ENCODE results near the gene CAPN5. TPM values are rescaled to one million over a fixed set of nuclear protein-coding genes. Genes with fewer than 3 reads are reported as not detected.

Gene CAPN5
- total RNA-seq, 1 experiment from 2014 or later: 27.4 TPM

DNA sequence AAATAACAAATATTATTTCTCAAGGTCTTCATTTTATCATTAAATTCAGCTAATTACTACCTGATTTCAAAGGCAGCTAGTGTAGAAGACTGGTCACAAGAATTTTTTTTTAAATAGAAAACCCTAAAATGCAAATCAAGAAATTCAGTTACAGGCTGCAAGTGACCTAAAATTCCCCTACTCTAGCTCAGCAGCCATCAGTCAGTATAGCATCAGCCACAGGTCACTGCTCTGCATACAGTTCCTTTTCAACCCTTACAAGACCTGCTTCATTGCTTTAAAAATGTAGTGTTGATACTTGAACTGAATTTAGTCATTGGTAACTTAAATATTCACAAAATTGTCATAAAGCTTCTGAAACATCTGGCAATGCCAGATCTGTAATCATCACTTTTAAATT lies 42.0 kb upstream of the CAPN5 start (continued):
- TF ChIP-seq, protein P1, sequence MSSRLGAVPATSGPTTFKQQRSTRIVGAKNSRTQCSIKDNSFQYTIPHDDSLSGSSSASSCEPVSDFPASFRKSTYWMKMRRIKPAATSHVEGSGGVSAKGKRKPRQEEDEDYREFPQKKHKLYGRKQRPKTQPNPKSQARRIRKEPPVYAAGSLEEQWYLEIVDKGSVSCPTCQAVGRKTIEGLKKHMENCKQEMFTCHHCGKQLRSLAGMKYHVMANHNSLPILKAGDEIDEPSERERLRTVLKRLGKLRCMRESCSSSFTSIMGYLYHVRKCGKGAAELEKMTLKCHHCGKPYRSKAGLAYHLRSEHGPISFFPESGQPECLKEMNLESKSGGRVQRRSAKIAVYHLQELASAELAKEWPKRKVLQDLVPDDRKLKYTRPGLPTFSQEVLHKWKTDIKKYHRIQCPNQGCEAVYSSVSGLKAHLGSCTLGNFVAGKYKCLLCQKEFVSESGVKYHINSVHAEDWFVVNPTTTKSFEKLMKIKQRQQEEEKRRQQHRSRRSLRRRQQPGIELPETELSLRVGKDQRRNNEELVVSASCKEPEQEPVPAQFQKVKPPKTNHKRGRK (CRISPR knock-in tag; IDR thresholded peaks at IDR 0.05; ENCODE audit: borderline replicate concordance): no peak
- TF ChIP-seq, protein P2, sequence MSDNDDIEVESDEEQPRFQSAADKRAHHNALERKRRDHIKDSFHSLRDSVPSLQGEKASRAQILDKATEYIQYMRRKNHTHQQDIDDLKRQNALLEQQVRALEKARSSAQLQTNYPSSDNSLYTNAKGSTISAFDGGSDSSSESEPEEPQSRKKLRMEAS (CRISPR knock-in tag; IDR thresholded peaks at IDR 0.05): no peak
- no peak for TF ChIP-seq JUN (CRISPR knock-in tag; IDR thresholded peaks at IDR 0.05)
- TF ChIP-seq, protein P3, sequence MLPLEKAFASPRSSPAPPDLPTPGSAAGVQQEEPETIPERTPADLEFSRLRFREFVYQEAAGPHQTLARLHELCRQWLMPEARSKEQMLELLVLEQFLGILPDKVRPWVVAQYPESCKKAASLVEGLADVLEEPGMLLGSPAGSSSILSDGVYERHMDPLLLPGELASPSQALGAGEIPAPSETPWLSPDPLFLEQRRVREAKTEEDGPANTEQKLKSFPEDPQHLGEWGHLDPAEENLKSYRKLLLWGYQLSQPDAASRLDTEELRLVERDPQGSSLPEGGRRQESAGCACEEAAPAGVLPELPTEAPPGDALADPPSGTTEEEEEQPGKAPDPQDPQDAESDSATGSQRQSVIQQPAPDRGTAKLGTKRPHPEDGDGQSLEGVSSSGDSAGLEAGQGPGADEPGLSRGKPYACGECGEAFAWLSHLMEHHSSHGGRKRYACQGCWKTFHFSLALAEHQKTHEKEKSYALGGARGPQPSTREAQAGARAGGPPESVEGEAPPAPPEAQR (CRISPR knock-in tag; IDR thresholded peaks at IDR 0.05): no peak
- TF ChIP-seq, protein P4, sequence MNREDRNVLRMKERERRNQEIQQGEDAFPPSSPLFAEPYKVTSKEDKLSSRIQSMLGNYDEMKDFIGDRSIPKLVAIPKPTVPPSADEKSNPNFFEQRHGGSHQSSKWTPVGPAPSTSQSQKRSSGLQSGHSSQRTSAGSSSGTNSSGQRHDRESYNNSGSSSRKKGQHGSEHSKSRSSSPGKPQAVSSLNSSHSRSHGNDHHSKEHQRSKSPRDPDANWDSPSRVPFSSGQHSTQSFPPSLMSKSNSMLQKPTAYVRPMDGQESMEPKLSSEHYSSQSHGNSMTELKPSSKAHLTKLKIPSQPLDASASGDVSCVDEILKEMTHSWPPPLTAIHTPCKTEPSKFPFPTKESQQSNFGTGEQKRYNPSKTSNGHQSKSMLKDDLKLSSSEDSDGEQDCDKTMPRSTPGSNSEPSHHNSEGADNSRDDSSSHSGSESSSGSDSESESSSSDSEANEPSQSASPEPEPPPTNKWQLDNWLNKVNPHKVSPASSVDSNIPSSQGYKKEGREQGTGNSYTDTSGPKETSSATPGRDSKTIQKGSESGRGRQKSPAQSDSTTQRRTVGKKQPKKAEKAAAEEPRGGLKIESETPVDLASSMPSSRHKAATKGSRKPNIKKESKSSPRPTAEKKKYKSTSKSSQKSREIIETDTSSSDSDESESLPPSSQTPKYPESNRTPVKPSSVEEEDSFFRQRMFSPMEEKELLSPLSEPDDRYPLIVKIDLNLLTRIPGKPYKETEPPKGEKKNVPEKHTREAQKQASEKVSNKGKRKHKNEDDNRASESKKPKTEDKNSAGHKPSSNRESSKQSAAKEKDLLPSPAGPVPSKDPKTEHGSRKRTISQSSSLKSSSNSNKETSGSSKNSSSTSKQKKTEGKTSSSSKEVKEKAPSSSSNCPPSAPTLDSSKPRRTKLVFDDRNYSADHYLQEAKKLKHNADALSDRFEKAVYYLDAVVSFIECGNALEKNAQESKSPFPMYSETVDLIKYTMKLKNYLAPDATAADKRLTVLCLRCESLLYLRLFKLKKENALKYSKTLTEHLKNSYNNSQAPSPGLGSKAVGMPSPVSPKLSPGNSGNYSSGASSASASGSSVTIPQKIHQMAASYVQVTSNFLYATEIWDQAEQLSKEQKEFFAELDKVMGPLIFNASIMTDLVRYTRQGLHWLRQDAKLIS (CRISPR knock-in tag; IDR thresholded peaks at IDR 0.05; ENCODE audit: borderline replicate concordance): no peak
- no peak for TF ChIP-seq KAT7 (CRISPR knock-in tag; IDR thresholded peaks at IDR 0.05; ENCODE audit: borderline replicate concordance)
- TF ChIP-seq, protein P5, sequence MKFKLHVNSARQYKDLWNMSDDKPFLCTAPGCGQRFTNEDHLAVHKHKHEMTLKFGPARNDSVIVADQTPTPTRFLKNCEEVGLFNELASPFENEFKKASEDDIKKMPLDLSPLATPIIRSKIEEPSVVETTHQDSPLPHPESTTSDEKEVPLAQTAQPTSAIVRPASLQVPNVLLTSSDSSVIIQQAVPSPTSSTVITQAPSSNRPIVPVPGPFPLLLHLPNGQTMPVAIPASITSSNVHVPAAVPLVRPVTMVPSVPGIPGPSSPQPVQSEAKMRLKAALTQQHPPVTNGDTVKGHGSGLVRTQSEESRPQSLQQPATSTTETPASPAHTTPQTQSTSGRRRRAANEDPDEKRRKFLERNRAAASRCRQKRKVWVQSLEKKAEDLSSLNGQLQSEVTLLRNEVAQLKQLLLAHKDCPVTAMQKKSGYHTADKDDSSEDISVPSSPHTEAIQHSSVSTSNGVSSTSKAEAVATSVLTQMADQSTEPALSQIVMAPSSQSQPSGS (CRISPR knock-in tag; IDR thresholded peaks at IDR 0.05; ENCODE audit: borderline replicate concordance, low read depth): no peak
- no peak for TF ChIP-seq RORB (CRISPR knock-in tag; IDR thresholded peaks at IDR 0.05)
- no peak for TF ChIP-seq ZNF138 (CRISPR knock-in tag; conservative IDR thresholded peaks at IDR 0.05)
- no peak for TF ChIP-seq FOXP1 (CRISPR knock-in tag; IDR thresholded peaks at IDR 0.05; ENCODE audit: borderline replicate concordance)
- TF ChIP-seq, protein P6, sequence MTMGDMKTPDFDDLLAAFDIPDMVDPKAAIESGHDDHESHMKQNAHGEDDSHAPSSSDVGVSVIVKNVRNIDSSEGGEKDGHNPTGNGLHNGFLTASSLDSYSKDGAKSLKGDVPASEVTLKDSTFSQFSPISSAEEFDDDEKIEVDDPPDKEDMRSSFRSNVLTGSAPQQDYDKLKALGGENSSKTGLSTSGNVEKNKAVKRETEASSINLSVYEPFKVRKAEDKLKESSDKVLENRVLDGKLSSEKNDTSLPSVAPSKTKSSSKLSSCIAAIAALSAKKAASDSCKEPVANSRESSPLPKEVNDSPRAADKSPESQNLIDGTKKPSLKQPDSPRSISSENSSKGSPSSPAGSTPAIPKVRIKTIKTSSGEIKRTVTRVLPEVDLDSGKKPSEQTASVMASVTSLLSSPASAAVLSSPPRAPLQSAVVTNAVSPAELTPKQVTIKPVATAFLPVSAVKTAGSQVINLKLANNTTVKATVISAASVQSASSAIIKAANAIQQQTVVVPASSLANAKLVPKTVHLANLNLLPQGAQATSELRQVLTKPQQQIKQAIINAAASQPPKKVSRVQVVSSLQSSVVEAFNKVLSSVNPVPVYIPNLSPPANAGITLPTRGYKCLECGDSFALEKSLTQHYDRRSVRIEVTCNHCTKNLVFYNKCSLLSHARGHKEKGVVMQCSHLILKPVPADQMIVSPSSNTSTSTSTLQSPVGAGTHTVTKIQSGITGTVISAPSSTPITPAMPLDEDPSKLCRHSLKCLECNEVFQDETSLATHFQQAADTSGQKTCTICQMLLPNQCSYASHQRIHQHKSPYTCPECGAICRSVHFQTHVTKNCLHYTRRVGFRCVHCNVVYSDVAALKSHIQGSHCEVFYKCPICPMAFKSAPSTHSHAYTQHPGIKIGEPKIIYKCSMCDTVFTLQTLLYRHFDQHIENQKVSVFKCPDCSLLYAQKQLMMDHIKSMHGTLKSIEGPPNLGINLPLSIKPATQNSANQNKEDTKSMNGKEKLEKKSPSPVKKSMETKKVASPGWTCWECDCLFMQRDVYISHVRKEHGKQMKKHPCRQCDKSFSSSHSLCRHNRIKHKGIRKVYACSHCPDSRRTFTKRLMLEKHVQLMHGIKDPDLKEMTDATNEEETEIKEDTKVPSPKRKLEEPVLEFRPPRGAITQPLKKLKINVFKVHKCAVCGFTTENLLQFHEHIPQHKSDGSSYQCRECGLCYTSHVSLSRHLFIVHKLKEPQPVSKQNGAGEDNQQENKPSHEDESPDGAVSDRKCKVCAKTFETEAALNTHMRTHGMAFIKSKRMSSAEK (CRISPR knock-in tag; IDR thresholded peaks at IDR 0.05; ENCODE audit: borderline replicate concordance): no peak
- no peak for TF ChIP-seq JAZF1 (CRISPR knock-in tag; IDR thresholded peaks at IDR 0.05)
- no peak for TF ChIP-seq ZNF121 (CRISPR knock-in tag; IDR thresholded peaks at IDR 0.05)

DNA sequence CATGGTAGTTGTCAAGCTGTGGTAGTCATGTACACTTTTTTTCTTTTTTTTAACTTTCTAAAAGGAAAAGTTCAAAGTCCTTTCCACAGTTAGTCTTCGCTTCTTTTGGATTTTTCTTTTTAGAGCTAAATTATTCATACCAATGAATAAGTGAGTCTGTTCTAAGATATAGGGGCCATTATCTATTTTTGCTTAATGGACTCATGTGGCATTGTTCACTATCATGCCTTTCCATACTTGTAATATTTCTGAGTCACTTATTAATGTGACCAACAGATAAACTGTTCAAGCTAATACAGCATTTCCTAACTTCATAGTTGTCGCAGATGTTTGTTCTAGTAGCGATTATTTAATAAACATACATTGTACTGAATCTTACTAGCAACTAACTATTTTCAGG lies 40.5 kb upstream of the CAPN5 start:
- CTCF ChIA-PET: interaction anchor here (1.7 to 1.8 kb wide), 2 partner anchors 13 to 65 kb away, joined by 8 to 9 read pairs; no protein-coding TSS in a partner anchor
- Mint-ChIP-seq H3K27ac (no peak overlapping the region), H3K4me3 (no peak overlapping the region), H3K27me3 (ENCODE audit: low read depth) (peaks cover 4% of the 10 kb centered on the region; the same call in 1 of the 2 replicates), H3K9me3 (no peaks in the 10 kb centered on the region), H3K36me3 (no peaks in the 10 kb centered on the region), H3K4me1 (peaks cover 23% of the 10 kb centered on the region)
- ATAC-seq (no peak), DNase-seq (ENCODE audit: low spot score) (no peak)
- POLR2A ChIA-PET: no interaction called here
- TF ChIP-seq, protein P7, sequence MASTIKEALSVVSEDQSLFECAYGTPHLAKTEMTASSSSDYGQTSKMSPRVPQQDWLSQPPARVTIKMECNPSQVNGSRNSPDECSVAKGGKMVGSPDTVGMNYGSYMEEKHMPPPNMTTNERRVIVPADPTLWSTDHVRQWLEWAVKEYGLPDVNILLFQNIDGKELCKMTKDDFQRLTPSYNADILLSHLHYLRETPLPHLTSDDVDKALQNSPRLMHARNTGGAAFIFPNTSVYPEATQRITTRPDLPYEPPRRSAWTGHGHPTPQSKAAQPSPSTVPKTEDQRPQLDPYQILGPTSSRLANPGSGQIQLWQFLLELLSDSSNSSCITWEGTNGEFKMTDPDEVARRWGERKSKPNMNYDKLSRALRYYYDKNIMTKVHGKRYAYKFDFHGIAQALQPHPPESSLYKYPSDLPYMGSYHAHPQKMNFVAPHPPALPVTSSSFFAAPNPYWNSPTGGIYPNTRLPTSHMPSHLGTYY (CRISPR knock-in tag; IDR thresholded peaks at IDR 0.05): no peak
- TF ChIP-seq, protein P8, sequence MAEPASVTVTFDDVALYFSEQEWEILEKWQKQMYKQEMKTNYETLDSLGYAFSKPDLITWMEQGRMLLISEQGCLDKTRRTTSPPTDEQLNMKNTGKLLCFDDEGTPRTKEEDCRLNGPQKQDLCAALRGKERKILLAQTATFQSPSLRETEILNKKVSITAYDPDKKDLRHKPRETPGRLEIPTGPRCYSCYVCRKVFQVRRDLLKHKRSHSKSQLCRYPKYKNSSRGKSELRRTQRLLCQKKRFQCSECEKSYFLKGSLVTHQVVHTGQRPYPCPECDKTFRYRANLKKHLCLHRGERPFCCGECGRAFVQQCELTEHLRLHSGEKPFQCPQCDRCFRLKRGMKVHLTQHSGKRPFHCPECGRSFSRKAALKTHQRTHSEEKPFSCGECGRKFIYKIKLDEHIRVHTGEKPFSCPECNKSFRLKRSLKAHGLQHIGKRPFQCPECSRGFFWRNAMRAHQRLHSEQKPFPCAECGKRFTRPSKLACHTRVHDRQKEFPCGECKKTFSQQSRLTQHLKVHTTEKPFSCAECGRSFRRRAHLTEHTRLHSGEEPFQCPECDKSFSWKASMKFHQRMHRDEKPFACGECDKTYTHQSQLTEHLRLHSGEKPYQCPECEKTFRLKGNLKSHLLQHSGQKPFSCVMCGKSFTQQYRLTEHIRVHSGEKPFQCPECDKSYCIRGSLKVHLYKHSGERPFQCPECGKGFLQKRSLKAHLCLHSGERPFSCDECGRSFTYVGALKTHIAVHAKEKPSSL (CRISPR knock-in tag; conservative IDR thresholded peaks at IDR 0.05): no peak
- TF ChIP-seq FOXK1 (CRISPR knock-in tag; IDR thresholded peaks at IDR 0.05): no peak
- no peak for TF ChIP-seq ZNF232 (CRISPR knock-in tag; IDR thresholded peaks at IDR 0.05)
- TF ChIP-seq, protein P9, sequence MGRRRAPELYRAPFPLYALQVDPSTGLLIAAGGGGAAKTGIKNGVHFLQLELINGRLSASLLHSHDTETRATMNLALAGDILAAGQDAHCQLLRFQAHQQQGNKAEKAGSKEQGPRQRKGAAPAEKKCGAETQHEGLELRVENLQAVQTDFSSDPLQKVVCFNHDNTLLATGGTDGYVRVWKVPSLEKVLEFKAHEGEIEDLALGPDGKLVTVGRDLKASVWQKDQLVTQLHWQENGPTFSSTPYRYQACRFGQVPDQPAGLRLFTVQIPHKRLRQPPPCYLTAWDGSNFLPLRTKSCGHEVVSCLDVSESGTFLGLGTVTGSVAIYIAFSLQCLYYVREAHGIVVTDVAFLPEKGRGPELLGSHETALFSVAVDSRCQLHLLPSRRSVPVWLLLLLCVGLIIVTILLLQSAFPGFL (CRISPR knock-in tag; IDR thresholded peaks at IDR 0.05; ENCODE audit: borderline replicate concordance): no peak
